Mesendoderm (in vitro differentiated cells): ENCODE results near the gene NR4A2.

ENCODE experiments used
- DNase-seq: peaks from one replicate; pipeline ENCODE4 v3.0.0; 2013
- H2AK5ac ChIP-seq: 2 replicates; pipeline ENCODE4 v1.6.1; 2013; ENCODE audit warnings: low read length, inconsistent platforms
- H2BK120ac ChIP-seq: 2 replicates; pipeline ENCODE4 v1.6.1; 2013; ENCODE audit warnings: low read depth, mild to moderate bottlenecking, low read length, moderate library complexity, mixed read lengths
- H2BK15ac ChIP-seq: replicated peaks from 2 replicates; pipeline ENCODE4 v1.6.1; 2013; ENCODE audit warnings: low read depth, mild to moderate bottlenecking, moderate library complexity
- H2BK5ac ChIP-seq: 2 replicates; pipeline ENCODE4 v1.6.1; 2013; ENCODE audit warnings: low read length, inconsistent platforms
- H3K18ac ChIP-seq: 2 replicates; pipeline ENCODE4 v1.6.1; 2013; ENCODE audit warnings: mild to moderate bottlenecking, low read length, mixed read lengths
- H3K23ac ChIP-seq: one replicate; pipeline ENCODE4 v1.6.1; 2013; ENCODE audit warnings: low read length
- H3K27ac ChIP-seq: 2 replicates; pipeline ENCODE4 v1.5.1; 2013; ENCODE audit warnings: low read depth, mild to moderate bottlenecking, inconsistent platforms, low read length, moderate library complexity
- H3K27me3 ChIP-seq: 2 replicates; pipeline ENCODE4 v1.6.1; 2013; ENCODE audit warnings: low read length, control low read depth, mild to moderate bottlenecking, inconsistent platforms; ENCODE audit not compliant: insufficient read depth, poor library complexity
- H3K36me3 ChIP-seq: 2 replicates; pipeline ENCODE4 v1.6.1; 2013; ENCODE audit warnings: low read length, inconsistent platforms; ENCODE audit not compliant: control insufficient read depth, insufficient read depth
- H3K4ac ChIP-seq: one replicate; pipeline ENCODE4 v1.6.1; 2013; ENCODE audit warnings: low read depth, mild to moderate bottlenecking, low read length, moderate library complexity
- H3K4me1 ChIP-seq: 2 replicates; pipeline ENCODE4 v1.6.1; 2013; ENCODE audit warnings: low read depth, low read length, inconsistent platforms; ENCODE audit not compliant: control insufficient read depth
- H3K4me2 ChIP-seq: 2 replicates; pipeline ENCODE4 v1.6.1; 2013; ENCODE audit warnings: low read length
- H3K4me3 ChIP-seq: 2 replicates; pipeline ENCODE4 v1.5.1; 2013; ENCODE audit warnings: mild to moderate bottlenecking, low read length
- H3K56ac ChIP-seq: one replicate; pipeline ENCODE4 v1.6.1; 2013; ENCODE audit warnings: low read length
- H3K79me1 ChIP-seq: 2 replicates; pipeline ENCODE4 v1.6.1; 2013; ENCODE audit warnings: low read length, inconsistent platforms
- H3K79me2 ChIP-seq: 2 replicates; pipeline ENCODE4 v1.6.1; 2013; ENCODE audit warnings: mild to moderate bottlenecking, low read length; ENCODE audit not compliant: control insufficient read depth, insufficient read depth
- H3K9ac ChIP-seq: 2 replicates; pipeline ENCODE4 v1.6.1; 2013; ENCODE audit warnings: low read length, inconsistent platforms
- H4K5ac ChIP-seq: one replicate; pipeline ENCODE4 v1.6.1; 2013; ENCODE audit warnings: low read length
- H4K8ac ChIP-seq: one replicate; pipeline ENCODE4 v1.6.1; 2013; ENCODE audit warnings: low read depth, mild to moderate bottlenecking, control low read depth, low read length, moderate library complexity
- WGBS: extraction: QIAGEN DNeasy Blood & Tissue Kit; methylation state at CpG from one replicate; pipeline ENCODE4 v1.1.7; 2013; ENCODE audit warnings: low lambda C conversion rate, missing lambda C conversion rate; ENCODE audit not compliant: insufficient coverage; ENCODE audit errors: extremely low coverage; 5-methylcytosine and 5-hydroxymethylcytosine counted together

The NR4A2 gene

GRCh38 chr2:156341452-156342253 lies 9.1 kb upstream of the NR4A2 start:
- Histone ChIP-seq H3K9ac (peak overlapping the region; percentile 95), H3K4me3 (peak overlapping the region; percentile 85), H4K8ac (peak overlapping the region; percentile 100), H2AK5ac (no peak overlapping the region), H4K5ac (peak overlapping the region; percentile 60), H2BK5ac (peak overlapping the region; percentile 76), H3K27me3 (no peaks in the 10 kb centered on the region), H3K4ac (peak overlapping the region; percentile 96), H3K18ac (peak overlapping the region; percentile 100), H3K79me2 (no peaks in the 10 kb centered on the region), H3K36me3 (no peaks in the 10 kb centered on the region), H3K27ac (peak overlapping the region; percentile 99), H2BK120ac (peak overlapping the region; percentile 99), H3K56ac (peak overlapping the region; percentile 88), H3K79me1 (no peaks in the 10 kb centered on the region), H2BK15ac (no peak overlapping the region), H3K4me1 (no peaks in the 10 kb centered on the region), H3K23ac (peak overlapping the region; percentile 95), H3K4me2 (peak overlapping the region; percentile 77)
- DNase-seq, result peak; percentile 92
- no CpG with 5 or more reads among the region's 62 CpGs for WGBS

GRCh38 chr2:156340804-156341451 lies 8.4 kb upstream of the NR4A2 start:
- peak; percentile 83 for DNase-seq
- H3K27ac ChIP-seq, result peak overlapping the region; percentile 63

DNA sequence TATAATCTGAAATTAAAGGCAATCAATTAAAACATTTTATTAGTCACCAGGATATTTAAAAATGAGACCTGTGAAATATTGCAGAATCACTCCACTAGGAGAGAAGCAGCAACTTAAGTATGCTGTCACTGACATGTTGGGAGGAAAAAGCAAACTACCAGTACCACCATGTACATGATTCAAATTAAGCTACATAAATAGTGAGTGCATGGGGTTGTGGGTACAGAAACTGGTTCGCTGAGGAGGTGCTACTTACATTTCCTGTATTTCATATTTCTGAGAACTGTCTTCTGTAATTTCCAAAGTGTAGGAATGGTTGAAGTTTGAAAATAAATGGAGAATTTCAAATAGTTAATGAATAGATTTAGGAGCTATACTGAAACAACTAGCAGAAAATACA lies 7.9 kb upstream of the NR4A2 start:
- Histone ChIP-seq H3K4ac (no peak overlapping the region), H3K23ac (no peak overlapping the region), H3K27ac (no peak overlapping the region), H2BK5ac (no peak overlapping the region), H4K8ac (no peak overlapping the region), H4K5ac (no peak overlapping the region), H3K9ac (no peak overlapping the region), H3K36me3 (no peaks in the 10 kb centered on the region), H3K79me2 (no peaks in the 10 kb centered on the region), H2AK5ac (no peak overlapping the region), H3K79me1 (no peaks in the 10 kb centered on the region), H3K4me2 (no peak overlapping the region), H3K18ac (no peak overlapping the region), H3K27me3 (no peaks in the 10 kb centered on the region), H3K4me1 (no peaks in the 10 kb centered on the region), H3K4me3 (no peak overlapping the region), H2BK15ac (no peak overlapping the region), H2BK120ac (no peak overlapping the region), H3K56ac (no peak overlapping the region)
- DNase-seq, result no peak
- no CpG with 5 or more reads among the region's 1 CpG for WGBS

More at GRCh38 chr2:156340804-156341451, 8.4 kb upstream of the NR4A2 start:
- Histone ChIP-seq H3K27me3 (no peaks in the 10 kb centered on the region), H3K4me2 (peak overlapping the region; percentile 77), H2AK5ac (no peak overlapping the region), H2BK120ac (no peak overlapping the region), H3K4me1 (no peaks in the 10 kb centered on the region), H3K4me3 (peak overlapping the region; percentile 69), H3K23ac (no peak overlapping the region), H3K4ac (no peak overlapping the region), H3K56ac (peak overlapping the region; percentile 88), H2BK5ac (no peak overlapping the region), H3K79me1 (no peaks in the 10 kb centered on the region), H4K8ac (no peak overlapping the region), H3K79me2 (no peaks in the 10 kb centered on the region), H3K18ac (no peak overlapping the region), H2BK15ac (no peak overlapping the region), H4K5ac (peak overlapping the region; percentile 60), H3K36me3 (no peaks in the 10 kb centered on the region), H3K9ac (peak overlapping the region; percentile 95)
- no CpG with 5 or more reads among the region's 15 CpGs for WGBS

DNA sequence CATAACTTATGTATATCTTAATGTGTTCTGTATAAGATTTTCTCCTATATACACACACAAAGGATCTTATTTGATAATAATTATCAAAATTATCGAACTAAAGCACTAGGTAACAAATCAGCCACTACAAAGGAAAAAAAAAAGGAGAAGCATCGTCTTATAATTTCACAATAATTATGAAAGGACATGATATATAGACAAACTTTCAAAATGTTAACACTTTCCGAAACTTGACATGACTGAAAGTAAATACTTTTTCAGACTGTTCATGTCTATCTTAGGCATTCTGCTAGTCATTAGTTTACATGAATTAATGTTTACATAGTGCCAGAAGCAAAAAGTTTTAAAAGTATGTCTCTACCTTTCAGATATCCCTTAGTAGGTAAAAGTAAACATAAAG lies 7.3 kb upstream of the NR4A2 start:
- Histone ChIP-seq H2BK5ac (no peak overlapping the region), H3K27ac (no peak overlapping the region), H3K18ac (no peak overlapping the region), H3K79me2 (no peaks in the 10 kb centered on the region), H3K4ac (no peak overlapping the region), H2BK120ac (no peak overlapping the region), H3K4me1 (no peaks in the 10 kb centered on the region), H4K8ac (no peak overlapping the region), H2AK5ac (no peak overlapping the region), H3K9ac (no peak overlapping the region), H3K4me3 (no peak overlapping the region), H3K27me3 (no peaks in the 10 kb centered on the region), H3K36me3 (no peaks in the 10 kb centered on the region), H4K5ac (no peak overlapping the region), H2BK15ac (no peak overlapping the region), H3K23ac (no peak overlapping the region), H3K56ac (no peak overlapping the region), H3K79me1 (no peaks in the 10 kb centered on the region), H3K4me2 (no peak overlapping the region)
- no CpG with 5 or more reads among the region's 3 CpGs for WGBS
- no peak for DNase-seq

GRCh38 chr2:156339110-156339847 lies 6.8 kb upstream of the NR4A2 start:
- no CpG with 5 or more reads among the region's 5 CpGs for WGBS
- Histone ChIP-seq H2BK120ac (no peak overlapping the region), H3K79me2 (no peaks in the 10 kb centered on the region), H3K79me1 (no peaks in the 10 kb centered on the region), H3K27me3 (no peaks in the 10 kb centered on the region), H3K23ac (no peak overlapping the region), H3K4me1 (no peaks in the 10 kb centered on the region), H3K4me3 (no peak overlapping the region), H3K27ac (no peak overlapping the region), H2BK5ac (no peak overlapping the region), H3K4ac (no peak overlapping the region), H3K9ac (no peak overlapping the region), H2AK5ac (no peak overlapping the region), H3K56ac (no peak overlapping the region), H3K4me2 (no peak overlapping the region), H3K36me3 (no peaks in the 10 kb centered on the region), H2BK15ac (no peak overlapping the region), H4K8ac (no peak overlapping the region), H3K18ac (no peak overlapping the region), H4K5ac (no peak overlapping the region)
- no peak for DNase-seq
